HG03135 (cell line): ENCODE results near the gene LIG1.
"Not testable (repeated sequence)": the region's sequence is repeated elsewhere in the genome, so short reads cannot be mapped to it uniquely, and the experiment has no call there.

Experiments used
- ATAC-seq: cut with Tn5 transposase; IDR thresholded peaks from one replicate; pipeline ENCODE4 v1.9.1; 2021; ENCODE audit warnings: mild to moderate bottlenecking, moderate library complexity; ENCODE audit not compliant: unreplicated experiment

The LIG1 gene

DNA sequence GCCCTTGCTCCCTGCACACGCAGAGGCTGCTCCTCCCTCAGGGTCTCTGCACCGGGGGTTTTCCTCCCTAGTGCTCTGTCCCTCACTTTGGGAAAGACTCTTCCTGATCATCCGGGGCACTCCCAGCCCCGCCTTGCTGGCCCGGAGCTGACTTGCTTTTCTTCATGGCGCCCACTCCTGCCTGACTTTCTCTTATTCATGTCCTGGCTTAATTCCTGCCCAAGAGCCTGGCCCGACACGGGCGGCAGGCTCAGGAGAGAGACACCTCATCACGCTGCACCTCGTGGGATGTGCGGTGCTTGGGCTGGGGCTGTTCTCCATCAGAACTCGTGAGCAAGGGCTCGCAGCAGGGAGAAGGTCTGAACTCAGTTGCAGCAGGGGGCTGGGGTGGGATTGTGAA lies 47.7 kb downstream of the LIG1 start:
- no peak for ATAC-seq

DNA sequence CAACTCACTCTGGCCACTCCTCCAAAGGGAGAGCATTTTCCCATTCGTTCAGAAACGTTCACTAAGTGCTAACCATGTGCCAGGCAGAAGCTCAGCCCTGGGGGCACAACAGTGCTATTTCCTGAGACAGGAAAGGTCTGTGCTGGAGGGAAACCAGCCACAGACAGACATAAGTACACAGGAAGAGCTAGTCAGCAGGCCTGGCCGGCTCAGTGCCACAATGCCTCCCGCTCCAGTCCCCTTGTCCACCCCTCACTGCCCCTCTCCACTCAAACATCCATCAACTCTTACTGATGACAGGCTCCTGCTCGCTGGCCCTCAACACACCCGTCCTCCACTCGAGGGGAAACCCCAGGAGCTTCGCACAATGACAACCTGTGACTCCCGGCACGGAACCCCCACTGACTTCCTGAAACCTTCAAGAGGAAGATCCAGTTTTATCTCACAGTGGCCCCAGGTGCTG lies 48.2 kb downstream of the LIG1 start:
- no peak for ATAC-seq

DNA sequence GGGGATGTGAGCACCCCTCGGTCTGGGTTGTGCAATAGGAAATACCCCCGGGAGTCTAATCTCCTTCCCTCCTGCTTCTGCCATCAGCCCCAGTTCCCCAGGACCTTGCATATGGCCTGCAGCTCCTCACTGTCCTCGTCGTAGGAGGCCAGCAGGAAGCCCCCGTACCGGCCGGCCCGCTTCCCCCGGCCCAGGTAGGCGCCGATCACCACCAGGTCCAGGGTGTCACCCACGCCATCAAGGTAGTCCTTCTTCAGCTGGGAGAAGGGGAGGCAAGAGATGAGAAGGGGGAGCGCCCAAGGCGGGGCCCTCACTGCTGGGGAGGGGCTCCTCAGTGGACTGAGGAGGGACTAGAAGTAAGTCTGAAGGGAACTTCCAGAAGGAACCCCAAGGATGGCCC lies 49.1 kb downstream of the LIG1 start:
- no peak for ATAC-seq

GRCh38 chr19:48120505-48120904 lies 49.6 kb downstream of the LIG1 start:
- ATAC-seq, result no peak

GRCh38 chr19:48118131-48118517 lies 52.0 kb downstream of the LIG1 start:
- ATAC-seq, result no peak

DNA sequence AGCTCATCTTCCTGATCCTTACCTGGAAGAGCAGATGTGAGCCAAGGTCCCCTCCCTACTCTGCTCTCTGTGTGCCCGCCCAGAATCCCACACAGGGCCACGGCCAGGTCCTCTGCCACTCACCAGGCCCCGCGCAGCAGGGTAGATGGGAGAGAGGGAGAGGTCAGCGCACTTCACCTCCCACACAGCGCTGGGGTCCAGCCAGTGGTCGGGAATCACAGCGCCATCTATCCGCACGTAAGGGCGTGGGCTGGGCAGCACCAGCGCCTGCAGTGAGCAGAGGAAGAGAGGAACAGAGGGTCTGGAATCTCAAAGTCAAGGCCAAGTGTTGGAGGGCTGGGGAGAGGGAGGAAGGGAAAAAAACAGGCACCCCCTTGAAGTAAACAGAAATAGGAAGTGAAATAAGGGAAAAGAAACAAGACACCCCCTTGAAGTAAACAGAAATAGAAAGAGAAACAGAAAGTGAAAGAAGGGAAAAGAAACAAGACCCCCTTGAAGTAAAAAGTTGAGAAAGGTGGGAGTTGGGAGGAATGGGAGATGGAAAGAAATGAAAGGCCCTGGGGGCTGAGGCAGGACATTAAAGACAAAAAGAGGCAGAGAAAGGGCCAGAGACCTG lies 52.5 kb downstream of the LIG1 start:
- no peak for ATAC-seq

DNA sequence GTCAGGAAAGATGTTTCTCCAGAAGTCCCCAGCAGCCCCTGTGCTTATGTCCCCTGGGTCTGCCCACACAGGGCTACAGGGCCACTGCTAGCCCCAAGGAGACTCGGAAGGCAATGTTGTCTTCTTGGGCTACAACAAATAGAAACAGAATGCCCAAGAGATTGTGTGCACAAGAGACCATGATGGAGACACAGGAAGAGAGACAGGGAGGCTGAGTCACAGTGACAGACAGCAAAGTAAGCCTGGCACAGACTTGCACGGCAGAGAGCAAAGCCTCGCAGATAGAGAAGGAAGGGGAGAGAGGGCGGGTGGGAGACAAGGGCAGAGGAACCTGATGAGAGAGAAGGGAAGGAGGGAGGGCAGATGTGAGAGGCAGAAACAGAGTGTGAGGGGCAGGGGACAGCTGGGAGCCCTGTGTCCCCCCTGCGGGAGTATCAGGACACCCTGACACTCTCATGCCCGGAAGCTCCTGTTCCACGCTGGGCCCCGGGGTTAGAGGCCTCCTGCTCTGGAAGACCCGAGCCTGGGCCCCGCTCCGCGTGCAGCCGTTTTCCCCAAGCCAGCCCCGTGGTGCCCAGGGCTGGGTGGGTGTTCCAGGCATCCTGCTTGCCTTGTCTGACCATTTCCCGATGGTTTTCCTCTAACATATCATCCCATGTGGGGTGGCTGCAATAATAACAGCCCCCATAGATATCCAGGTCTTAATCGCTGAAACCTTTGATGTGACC lies 56.8 kb downstream of the LIG1 start:
- ATAC-seq, result no peak

DNA sequence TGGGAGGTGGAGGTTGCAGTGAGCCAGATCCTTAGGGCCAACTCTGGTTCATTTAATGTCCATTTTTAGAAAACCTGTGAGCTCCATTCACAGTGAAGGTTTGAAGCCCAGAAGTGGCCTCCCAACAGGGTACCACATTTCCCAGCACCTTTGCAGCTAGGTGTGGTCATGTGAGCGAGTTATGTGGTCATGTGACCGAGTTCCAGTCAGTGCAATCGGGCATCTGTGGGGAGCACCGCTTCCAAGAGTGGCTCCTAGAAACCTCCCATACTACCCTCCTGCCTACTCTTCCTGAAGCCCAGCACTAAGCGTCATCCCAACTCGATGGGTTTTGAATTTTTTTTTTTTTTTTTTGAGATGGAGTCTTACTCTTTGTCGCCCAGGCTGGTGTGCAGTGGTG lies 58.9 kb downstream of the LIG1 start:
- no peak for ATAC-seq

- ATAC-seq, result peak; percentile 55
These were observed 59.7 kb downstream of the LIG1 start, which contains the start of gene PLA2G4C for GRCh38 chr19:48110350-48110966. Gene PLA2G4C, minus strand, starts transcription at chr19:48110817. Its CDS starts 4,288 bp downstream, at chr19:48106529.

- ATAC-seq, result no peak
These were observed 61.0 kb downstream of the LIG1 start for GRCh38 chr19:48108997-48109782.

- ATAC-seq, result no peak
These were observed 66.2 kb downstream of the LIG1 start for GRCh38 chr19:48103922-48104321.

GRCh38 chr19:48102870-48103751 lies 67.0 kb downstream of the LIG1 start:
- no peak for ATAC-seq

GRCh38 chr19:48095612-48096175 lies 74.5 kb downstream of the LIG1 start:
- ATAC-seq, result no peak

GRCh38 chr19:48094855-48095203 lies 75.3 kb downstream of the LIG1 start:
- no peak for ATAC-seq

DNA sequence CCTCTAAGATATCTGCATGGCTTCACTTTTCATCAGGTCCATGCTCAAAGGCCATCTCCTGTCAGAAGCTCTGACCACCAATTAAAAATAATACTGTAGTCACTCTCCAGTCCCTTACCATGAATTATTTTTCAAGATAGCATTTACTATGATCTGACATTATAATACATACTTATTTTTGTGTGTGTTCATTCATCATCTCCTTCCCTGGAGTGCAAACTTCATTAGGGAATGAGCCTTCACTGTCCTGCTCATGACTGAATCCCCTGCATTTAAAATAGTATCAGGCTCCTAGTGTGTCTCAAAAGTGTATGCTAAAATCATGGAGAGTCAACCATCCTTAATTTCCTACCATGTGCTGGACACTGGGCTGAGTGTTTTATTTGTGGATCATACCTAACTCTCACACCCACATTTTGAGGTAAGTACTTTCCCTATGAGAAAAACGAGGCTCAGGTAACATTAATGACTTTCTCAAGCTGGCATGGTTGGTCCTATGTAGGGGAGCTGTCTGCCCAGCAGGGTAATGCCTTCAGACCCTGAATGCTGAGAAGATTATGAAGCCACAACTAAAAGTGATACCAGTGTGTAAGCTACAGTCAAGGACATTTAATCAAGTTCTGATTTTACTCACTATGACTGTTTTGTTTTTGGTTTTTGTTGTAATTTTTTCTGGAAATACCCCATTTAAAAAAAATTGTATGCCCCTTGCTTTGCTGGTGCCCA lies 75.9 kb downstream of the LIG1 start:
- ATAC-seq, result no peak

- ATAC-seq, result not testable (repeated sequence)
These were observed 78.9 kb downstream of the LIG1 start for GRCh38 chr19:48091111-48091718.

GRCh38 chr19:48090281-48090802 lies 79.8 kb downstream of the LIG1 start:
- no peak for ATAC-seq

DNA sequence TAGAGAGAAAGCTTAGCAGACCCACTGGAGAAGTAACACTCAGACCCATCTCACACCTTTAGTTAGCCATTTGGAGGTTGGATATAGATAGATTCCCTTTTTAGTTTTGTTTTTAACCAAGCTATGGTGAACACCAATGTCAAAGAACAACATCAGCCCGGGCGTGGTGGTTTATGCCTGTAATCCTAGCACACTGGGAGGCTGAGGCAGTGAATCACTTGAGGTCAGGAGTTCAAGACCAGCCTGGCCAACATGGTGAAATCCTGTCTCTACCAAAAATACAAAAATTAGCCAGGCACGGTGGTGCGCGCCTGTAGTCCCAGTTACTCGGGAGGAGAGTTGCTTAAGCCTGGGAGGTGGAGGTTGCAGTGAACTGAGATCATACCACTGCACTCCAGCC lies 81.2 kb downstream of the LIG1 start:
- ATAC-seq, result not testable (repeated sequence)
